ENCODE data around the gene NOD1. TPM values are rescaled to one million over a fixed set of nuclear protein-coding genes. Genes with fewer than 3 reads are reported as not detected.
A peak's percentile ranks its signal among the peaks of the same experiment; 100 is the strongest.

Gene NOD1
- total RNA-seq, 1 donor = 7.5 TPM

DNA sequence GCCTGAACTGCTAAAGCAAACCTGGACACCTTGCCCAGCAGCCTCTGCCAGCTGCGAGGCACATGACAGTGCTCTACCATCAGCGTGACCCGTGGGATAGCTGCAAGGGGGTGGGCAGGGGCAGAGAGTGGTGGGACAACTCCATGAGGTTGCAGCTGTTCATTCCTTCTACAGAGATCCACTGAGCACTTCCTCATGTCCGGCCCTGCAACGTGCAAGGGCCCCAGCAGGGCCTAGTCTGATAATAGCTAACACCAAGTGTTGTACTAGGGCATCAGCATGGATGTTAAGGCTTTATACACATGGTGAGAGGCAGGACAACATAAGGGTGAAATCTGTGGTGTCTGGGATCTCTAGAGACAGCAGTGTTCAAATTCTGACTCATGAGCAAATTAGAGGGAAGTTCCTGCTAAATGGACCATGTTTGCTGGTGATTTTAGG is 14.3 kb downstream of the NOD1 start:
- DNase-seq (ENCODE audit: low read depth) = no peak
- H3K4me3 ChIP-seq (ENCODE audit: low read depth, low read length) = no peak overlapping the region
- TF ChIP-seq, protein P1, sequence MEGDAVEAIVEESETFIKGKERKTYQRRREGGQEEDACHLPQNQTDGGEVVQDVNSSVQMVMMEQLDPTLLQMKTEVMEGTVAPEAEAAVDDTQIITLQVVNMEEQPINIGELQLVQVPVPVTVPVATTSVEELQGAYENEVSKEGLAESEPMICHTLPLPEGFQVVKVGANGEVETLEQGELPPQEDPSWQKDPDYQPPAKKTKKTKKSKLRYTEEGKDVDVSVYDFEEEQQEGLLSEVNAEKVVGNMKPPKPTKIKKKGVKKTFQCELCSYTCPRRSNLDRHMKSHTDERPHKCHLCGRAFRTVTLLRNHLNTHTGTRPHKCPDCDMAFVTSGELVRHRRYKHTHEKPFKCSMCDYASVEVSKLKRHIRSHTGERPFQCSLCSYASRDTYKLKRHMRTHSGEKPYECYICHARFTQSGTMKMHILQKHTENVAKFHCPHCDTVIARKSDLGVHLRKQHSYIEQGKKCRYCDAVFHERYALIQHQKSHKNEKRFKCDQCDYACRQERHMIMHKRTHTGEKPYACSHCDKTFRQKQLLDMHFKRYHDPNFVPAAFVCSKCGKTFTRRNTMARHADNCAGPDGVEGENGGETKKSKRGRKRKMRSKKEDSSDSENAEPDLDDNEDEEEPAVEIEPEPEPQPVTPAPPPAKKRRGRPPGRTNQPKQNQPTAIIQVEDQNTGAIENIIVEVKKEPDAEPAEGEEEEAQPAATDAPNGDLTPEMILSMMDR (IDR thresholded peaks at IDR 0.05; ENCODE audit: insufficient read depth, low read length) = no peak

DNA sequence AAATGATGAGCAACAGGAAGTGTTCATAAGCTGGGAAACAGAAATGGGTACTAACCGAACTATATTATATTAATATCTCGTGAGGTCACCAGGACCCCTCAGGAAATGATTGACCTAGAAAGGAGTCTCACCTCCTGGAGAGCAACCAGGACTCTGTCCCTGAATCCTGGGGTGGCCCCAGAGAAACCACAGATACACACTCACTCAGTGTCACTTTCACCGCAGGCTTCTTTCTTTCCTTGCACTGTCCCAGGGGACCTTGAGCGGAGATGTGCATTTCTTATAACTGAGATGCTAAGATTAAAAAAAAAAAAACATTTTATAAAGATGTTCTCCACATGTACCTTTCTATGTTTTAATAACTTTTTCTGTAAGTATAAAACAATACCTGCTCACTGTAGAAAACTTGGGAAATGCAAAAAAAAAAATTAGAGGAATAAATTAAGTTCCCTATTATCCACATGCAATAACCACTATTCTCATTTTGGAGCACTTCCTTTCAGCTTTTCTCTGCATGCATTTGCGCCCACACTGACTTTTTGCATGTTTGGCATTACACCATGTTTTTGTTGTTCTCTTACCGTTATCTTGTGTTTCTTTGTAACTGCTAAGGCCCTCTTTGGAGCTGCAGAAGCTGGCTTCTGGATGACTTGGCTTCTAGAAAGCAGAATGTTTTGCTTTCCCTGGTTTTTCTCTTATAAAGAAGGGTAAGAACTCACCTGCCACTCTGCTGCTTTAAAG is 15.0 kb downstream of the NOD1 start:
- H3K4me3 ChIP-seq (ENCODE audit: low read depth, low read length) = no peak overlapping the region
- TF ChIP-seq, protein P1 (IDR thresholded peaks at IDR 0.05; ENCODE audit: insufficient read depth, low read length) = no peak
- no peak for DNase-seq (ENCODE audit: low read depth)

DNA sequence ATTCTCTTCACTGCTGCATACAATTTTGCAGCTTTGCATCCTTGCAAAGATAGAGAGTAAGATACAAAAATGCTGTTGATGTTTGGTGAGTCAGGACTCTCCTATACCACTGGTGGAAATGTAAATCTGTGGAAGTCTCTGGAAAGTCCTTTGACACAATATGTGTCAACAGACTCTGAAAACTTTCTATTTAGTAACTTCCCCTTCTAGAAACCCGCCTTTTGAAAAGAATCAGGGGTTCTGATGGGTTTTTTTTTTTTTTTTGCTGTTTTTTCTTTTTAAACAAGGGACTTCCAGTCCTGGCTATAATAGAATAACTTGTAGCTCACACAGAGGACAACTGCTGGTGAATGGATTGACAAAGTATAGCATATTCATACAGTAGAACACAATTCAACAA is 16.4 kb downstream of the NOD1 start:
- TF ChIP-seq, protein P1 (IDR thresholded peaks at IDR 0.05; ENCODE audit: insufficient read depth, low read length) = no peak
- no peak for DNase-seq (ENCODE audit: low read depth)
- no peak overlapping the region for H3K4me3 ChIP-seq (ENCODE audit: low read depth, low read length)

DNA sequence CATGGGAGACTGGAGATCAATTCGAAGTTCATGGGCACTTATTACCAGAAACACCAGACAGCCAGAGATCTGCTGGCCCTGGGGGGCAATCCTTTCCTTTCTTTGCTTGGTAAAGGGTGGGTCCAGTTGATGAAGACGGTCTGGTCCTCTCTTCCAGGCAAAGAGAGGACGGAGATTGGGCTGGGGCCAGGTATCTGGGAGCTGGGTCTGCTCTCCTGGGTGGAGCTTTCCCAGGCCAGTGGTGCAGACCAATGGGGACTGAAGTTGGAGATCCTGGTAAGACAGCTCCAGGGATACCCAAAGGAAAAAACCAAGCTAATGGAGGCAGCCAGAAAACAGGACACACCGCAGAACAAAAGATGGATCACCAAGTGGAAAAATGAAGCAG is 18.3 kb downstream of the NOD1 start:
- H3K4me3 ChIP-seq (ENCODE audit: low read depth, low read length) = peak overlapping the region; percentile 37
- TF ChIP-seq, protein P1 (IDR thresholded peaks at IDR 0.05; ENCODE audit: insufficient read depth, low read length) = no peak
- peak; percentile 52 for DNase-seq (ENCODE audit: low read depth)

DNA sequence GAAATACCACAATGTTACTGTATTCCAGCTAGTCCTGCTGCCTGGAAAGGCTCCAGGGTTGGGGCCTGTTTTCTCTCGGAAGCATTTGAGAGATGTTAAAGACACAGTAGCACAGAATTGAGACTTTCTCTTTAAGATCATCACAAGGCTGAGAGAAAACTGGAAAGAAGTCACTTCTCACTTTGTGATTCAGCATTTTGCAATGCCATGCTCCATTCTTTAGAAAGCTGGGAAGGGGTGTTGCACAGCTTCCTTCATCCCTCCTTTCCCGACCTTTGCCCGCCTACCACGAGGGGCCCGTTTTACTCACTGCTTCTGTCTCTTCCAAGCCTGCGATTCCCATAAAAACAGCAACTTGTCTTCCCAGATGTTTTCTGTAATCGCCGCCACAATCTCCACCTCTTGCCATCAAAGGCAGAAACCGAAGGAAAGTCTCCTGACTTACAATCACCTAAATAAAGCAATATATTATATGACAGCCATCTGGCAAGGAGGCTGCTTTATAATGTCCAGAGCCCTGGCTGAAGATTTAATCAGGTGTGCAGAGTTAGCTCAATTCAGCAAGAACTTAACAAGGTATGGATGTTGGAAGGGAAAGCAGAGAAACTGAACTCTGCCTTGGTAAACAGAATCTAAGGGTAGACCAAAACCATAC is 18.9 kb downstream of the NOD1 start:
- H3K4me3 ChIP-seq (ENCODE audit: low read depth, low read length) = peak overlapping the region; percentile 37
- TF ChIP-seq, protein P1 (IDR thresholded peaks at IDR 0.05; ENCODE audit: insufficient read depth, low read length) = no peak
- DNase-seq (ENCODE audit: low read depth) = peak; percentile 98

DNA sequence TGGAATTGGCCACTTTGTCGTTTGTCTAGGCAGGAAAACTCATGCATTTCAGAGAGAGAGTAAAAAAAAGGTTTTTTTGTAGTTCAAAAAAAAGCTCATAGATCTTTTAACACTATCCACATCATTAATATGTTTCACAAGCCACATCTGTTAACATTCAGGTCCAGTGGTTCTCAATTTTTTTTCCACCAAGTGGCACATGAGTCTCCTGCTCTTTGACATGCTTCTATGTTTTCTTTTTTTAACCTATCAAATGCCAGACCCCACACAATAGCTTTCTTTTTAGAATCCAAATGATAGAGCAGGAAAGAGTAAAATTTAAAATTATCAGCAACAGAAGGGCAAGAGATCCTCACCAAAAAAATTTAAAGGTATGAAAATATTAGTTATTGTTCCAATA is 20.3 kb downstream of the NOD1 start:
- DNase-seq (ENCODE audit: low read depth) = peak; percentile 44
- no peak overlapping the region for H3K4me3 ChIP-seq (ENCODE audit: low read depth, low read length)
- TF ChIP-seq, protein P1 (IDR thresholded peaks at IDR 0.05; ENCODE audit: insufficient read depth, low read length) = no peak

All from fibroblast of the aortic adventitia (primary cell).